ENCODE measurements around the gene SLA2.

GRCh38 chr20:36642136-36642535, 3.9 kb downstream of the SLA2 start:
- TF ChIP-seq GATA2 (IDR thresholded peaks at IDR 0.05; ENCODE audit: low read depth, low read length) (no peak), GATA3 (IDR thresholded peaks at IDR 0.05; ENCODE audit: low read depth, low read length) (no peak)

Data from SH-SY5Y (cell line).